Liver (tissue), 3 donors: ENCODE data around the gene PABPN1L.

Experiments
- GABPA ChIP-seq, 2 donors: IDR thresholded peaks in 1 of 2; conservative IDR thresholded peaks in 1 of 2; 2 replicates each; pipeline ENCODE4 v1.6.1; 2016; ENCODE audit warnings: antibody characterized with exemption in 2 of 2, mild to moderate bottlenecking in 1 of 2, moderate library complexity in 1 of 2
- RAD21 ChIP-seq, 2 donors: IDR thresholded peaks; 2 replicates each; pipeline ENCODE4 v1.6.1; 2016; ENCODE audit warnings: antibody characterized with exemption in 2 of 2, mild to moderate bottlenecking in 2 of 2
- RXRA ChIP-seq, 2 donors: IDR thresholded peaks; 2 replicates each; pipeline ENCODE4 v1.6.1; 2017 to 2018; ENCODE audit warnings: antibody characterized with exemption in 2 of 2, mild to moderate bottlenecking in 1 of 2
- TAF1 ChIP-seq: conservative IDR thresholded peaks from 2 replicates; pipeline ENCODE4 v1.6.1; 2016; ENCODE audit warnings: antibody characterized with exemption, mild to moderate bottlenecking
- TF ChIP-seq, protein P1 (sequence below): fragments of 150-350 bp; IDR thresholded peaks from 2 replicates; pipeline ENCODE4 v1.5.1; 2017; ENCODE audit warnings: improper control_type of control experiment, low read depth, low read length; ENCODE audit not compliant: missing input control
- TF ChIP-seq, protein P2 (sequence below): IDR thresholded peaks from 2 replicates; pipeline ENCODE4 v1.6.1; 2016; ENCODE audit warnings: antibody characterized with exemption, mild to moderate bottlenecking
- TF ChIP-seq, protein P3 (sequence below): IDR thresholded peaks from 2 replicates; pipeline ENCODE4 v1.6.1; 2016; ENCODE audit warnings: antibody characterized with exemption
- donor health status: healthy.
- donor health status: healthy.

DNA sequence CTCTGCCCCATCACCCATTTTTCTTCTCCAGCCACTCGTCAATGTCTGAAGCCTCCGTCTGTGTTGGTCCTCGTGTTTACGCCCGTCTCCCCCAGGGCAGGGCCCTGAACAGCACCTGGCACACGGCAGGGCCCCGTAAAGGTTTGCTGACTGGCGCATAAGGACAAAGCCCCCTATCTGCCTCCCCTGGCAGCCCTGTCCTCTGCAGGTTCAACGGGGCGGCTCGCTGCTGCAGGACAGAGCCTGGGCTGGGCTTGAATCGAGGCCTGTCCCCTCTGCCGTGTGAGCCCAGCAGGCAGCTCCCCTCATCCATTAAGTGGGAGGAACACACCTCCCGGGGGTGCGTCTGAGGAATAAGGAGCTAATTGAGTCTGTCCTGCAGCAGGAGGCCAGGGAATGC is 46.1 kb upstream of the PABPN1L start:
- TF ChIP-seq, protein P1, sequence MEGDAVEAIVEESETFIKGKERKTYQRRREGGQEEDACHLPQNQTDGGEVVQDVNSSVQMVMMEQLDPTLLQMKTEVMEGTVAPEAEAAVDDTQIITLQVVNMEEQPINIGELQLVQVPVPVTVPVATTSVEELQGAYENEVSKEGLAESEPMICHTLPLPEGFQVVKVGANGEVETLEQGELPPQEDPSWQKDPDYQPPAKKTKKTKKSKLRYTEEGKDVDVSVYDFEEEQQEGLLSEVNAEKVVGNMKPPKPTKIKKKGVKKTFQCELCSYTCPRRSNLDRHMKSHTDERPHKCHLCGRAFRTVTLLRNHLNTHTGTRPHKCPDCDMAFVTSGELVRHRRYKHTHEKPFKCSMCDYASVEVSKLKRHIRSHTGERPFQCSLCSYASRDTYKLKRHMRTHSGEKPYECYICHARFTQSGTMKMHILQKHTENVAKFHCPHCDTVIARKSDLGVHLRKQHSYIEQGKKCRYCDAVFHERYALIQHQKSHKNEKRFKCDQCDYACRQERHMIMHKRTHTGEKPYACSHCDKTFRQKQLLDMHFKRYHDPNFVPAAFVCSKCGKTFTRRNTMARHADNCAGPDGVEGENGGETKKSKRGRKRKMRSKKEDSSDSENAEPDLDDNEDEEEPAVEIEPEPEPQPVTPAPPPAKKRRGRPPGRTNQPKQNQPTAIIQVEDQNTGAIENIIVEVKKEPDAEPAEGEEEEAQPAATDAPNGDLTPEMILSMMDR: no peak
- TF ChIP-seq, protein P2, sequence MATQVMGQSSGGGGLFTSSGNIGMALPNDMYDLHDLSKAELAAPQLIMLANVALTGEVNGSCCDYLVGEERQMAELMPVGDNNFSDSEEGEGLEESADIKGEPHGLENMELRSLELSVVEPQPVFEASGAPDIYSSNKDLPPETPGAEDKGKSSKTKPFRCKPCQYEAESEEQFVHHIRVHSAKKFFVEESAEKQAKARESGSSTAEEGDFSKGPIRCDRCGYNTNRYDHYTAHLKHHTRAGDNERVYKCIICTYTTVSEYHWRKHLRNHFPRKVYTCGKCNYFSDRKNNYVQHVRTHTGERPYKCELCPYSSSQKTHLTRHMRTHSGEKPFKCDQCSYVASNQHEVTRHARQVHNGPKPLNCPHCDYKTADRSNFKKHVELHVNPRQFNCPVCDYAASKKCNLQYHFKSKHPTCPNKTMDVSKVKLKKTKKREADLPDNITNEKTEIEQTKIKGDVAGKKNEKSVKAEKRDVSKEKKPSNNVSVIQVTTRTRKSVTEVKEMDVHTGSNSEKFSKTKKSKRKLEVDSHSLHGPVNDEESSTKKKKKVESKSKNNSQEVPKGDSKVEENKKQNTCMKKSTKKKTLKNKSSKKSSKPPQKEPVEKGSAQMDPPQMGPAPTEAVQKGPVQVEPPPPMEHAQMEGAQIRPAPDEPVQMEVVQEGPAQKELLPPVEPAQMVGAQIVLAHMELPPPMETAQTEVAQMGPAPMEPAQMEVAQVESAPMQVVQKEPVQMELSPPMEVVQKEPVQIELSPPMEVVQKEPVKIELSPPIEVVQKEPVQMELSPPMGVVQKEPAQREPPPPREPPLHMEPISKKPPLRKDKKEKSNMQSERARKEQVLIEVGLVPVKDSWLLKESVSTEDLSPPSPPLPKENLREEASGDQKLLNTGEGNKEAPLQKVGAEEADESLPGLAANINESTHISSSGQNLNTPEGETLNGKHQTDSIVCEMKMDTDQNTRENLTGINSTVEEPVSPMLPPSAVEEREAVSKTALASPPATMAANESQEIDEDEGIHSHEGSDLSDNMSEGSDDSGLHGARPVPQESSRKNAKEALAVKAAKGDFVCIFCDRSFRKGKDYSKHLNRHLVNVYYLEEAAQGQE: no peak
- TF ChIP-seq, protein P3, sequence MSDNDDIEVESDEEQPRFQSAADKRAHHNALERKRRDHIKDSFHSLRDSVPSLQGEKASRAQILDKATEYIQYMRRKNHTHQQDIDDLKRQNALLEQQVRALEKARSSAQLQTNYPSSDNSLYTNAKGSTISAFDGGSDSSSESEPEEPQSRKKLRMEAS: no peak
- no peak for TF ChIP-seq GABPA (IDR thresholded peaks at IDR 0.05 in 1 of 2, conservative IDR thresholded peaks at IDR 0.05 in 1 of 2)
- TF ChIP-seq RAD21 (IDR thresholded peaks at IDR 0.05): no peak
- no peak for TF ChIP-seq TAF1
- no peak for TF ChIP-seq RXRA (IDR thresholded peaks at IDR 0.05)
